ENCODE results near the gene CHST1.
A peak's percentile ranks its signal among the peaks of the same experiment; 100 is the strongest.

Gene CHST1, protein sequence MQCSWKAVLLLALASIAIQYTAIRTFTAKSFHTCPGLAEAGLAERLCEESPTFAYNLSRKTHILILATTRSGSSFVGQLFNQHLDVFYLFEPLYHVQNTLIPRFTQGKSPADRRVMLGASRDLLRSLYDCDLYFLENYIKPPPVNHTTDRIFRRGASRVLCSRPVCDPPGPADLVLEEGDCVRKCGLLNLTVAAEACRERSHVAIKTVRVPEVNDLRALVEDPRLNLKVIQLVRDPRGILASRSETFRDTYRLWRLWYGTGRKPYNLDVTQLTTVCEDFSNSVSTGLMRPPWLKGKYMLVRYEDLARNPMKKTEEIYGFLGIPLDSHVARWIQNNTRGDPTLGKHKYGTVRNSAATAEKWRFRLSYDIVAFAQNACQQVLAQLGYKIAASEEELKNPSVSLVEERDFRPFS

DNA sequence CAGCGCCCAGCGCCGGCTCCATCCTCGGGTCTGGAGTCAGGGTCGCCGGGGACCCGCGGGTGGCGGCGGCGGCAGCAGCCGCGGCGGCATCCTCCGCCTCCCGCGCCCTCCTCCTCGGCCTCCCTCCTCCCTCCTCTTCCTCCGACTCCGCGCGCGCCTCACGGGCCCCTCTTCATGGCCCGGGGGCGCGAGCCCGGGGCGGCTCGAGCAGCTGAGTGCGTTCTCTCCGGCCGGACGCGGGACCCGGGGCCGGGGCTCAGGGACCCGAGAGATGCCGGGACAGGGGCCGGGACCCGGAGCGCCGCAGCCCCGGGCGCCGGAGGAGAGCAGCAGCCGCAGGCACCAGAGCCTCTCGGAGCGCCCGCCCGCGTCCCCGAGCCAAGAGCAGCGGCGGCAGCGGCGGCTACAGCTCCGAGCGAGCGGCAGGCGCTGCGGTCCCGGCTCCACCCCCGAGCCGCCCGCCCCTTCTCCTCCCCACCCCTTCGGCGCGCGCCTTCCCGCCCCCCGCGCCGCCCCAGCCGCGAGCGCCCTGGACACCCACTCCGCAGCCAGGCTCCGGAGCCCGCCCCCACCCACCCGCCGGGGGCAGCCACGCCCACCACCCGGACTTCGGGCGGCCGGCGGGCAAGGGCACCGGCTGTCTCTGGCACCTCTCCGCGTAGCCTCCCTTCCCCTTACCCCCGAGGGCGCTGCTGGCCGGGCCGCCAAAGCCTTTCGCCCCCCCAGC is at the start of gene CHST1:
Gene CHST1 (minus strand): TSS at position 417 of the 727 bp plus-strand sequence. CDS start 14,699 bp downstream, outside the sequence.
- no peaks in the 10 kb centered on the region for H3K36me3 ChIP-seq (ENCODE audit: control insufficient read depth in 1 of 2, insufficient read depth in 2 of 2, low read length in 2 of 2)

DNA sequence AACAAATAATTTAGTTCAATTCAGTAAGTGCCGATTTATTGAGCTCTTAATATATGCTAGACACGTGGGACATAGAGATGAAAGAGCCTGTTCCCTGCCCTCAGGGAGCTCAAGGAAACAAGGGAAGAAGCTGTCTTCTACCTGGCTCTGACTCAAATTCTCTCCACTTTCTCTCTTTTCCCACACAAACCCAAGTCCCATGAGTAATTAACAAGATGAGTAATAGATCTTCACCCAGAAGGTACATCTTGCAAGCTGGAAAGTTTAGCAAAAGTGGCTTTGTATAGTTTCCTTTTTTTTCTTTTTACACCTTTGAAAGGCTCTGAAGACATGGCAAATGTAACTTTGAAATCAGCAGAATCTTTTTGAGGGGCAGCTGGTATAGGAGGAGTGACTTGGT is 48.2 kb upstream of the CHST1 start:
- H3K36me3 ChIP-seq (ENCODE audit: control insufficient read depth in 1 of 2, insufficient read depth in 2 of 2, low read length in 2 of 2), result no peaks in the 10 kb centered on the region
- H3K27ac ChIP-seq (ENCODE audit: low read depth, low read length), result no peak overlapping the region
- H3K27me3 ChIP-seq (ENCODE audit: control insufficient read depth in 1 of 2, insufficient read depth in 2 of 2, low read length in 2 of 2), result peaks cover 0 to 7% of the 10 kb centered on the region in 2 donors
- H3K4me3 ChIP-seq (ENCODE audit: low read depth in 1 of 2, low read length in 2 of 2), result no peak overlapping the region
- H3K9ac ChIP-seq (ENCODE audit: low read depth in 1 of 2, low read length in 2 of 2), result no peak overlapping the region
- no peaks in the 10 kb centered on the region for H3K9me3 ChIP-seq (ENCODE audit: control insufficient read depth in 1 of 2, low read length in 2 of 2)
- no peaks in the 10 kb centered on the region for H3K4me1 ChIP-seq (ENCODE audit: control insufficient read depth in 1 of 2, insufficient read depth in 2 of 2, low read length in 2 of 2)

More for the DNA sequence above, at the start of gene CHST1:
- Histone ChIP-seq H3K9ac (ENCODE audit: low read depth in 1 of 2, low read length in 2 of 2) (no peak within 1 kb of the TSS), H3K4me1 (ENCODE audit: control insufficient read depth in 1 of 2, insufficient read depth in 2 of 2, low read length in 2 of 2) (peaks cover 0 to 9% of the 10 kb centered on the region in 2 donors), H3K27ac (ENCODE audit: low read depth, low read length) (no peak within 1 kb of the TSS), H3K4me3 (ENCODE audit: low read depth in 1 of 2, low read length in 2 of 2) (peak within 1 kb of the TSS; percentile 35 to 58), H3K9me3 (ENCODE audit: control insufficient read depth in 1 of 2, low read length in 2 of 2) (no peaks in the 10 kb centered on the region), H3K27me3 (ENCODE audit: control insufficient read depth in 1 of 2, insufficient read depth in 2 of 2, low read length in 2 of 2) (peaks cover 49 to 55% of the 10 kb centered on the region in 2 donors)

DNA sequence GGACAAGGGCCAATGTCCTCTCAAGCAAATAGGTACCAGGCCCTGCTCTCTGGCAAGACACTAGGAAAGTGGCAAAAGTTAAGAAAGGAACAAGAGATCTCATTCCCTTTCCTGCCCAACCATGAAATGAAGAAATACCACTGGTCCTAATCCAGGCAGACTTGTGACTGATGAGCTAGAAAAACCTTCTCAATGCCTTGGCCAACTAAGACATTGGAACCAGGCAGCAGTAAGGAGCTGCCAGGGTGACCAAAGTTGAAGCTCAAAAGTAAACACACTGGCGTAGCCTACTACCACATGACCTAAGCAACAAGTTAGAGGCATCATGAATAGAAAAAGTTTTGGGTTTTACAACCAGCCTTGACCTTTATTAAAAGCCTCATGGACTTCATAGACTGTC is 45.1 kb upstream of the CHST1 start:
- peaks cover 4 to 8% of the 10 kb centered on the region in 2 donors for H3K27me3 ChIP-seq (ENCODE audit: control insufficient read depth in 1 of 2, insufficient read depth in 2 of 2, low read length in 2 of 2)
- H3K9me3 ChIP-seq (ENCODE audit: control insufficient read depth in 1 of 2, low read length in 2 of 2), result no peaks in the 10 kb centered on the region
- no peak overlapping the region for H3K27ac ChIP-seq (ENCODE audit: low read depth, low read length)
- H3K4me1 ChIP-seq (ENCODE audit: control insufficient read depth in 1 of 2, insufficient read depth in 2 of 2, low read length in 2 of 2), result no peaks in the 10 kb centered on the region
- no peak overlapping the region for H3K4me3 ChIP-seq (ENCODE audit: low read depth in 1 of 2, low read length in 2 of 2)
- no peak overlapping the region for H3K9ac ChIP-seq (ENCODE audit: low read depth in 1 of 2, low read length in 2 of 2)
- no peaks in the 10 kb centered on the region for H3K36me3 ChIP-seq (ENCODE audit: control insufficient read depth in 1 of 2, insufficient read depth in 2 of 2, low read length in 2 of 2)

DNA sequence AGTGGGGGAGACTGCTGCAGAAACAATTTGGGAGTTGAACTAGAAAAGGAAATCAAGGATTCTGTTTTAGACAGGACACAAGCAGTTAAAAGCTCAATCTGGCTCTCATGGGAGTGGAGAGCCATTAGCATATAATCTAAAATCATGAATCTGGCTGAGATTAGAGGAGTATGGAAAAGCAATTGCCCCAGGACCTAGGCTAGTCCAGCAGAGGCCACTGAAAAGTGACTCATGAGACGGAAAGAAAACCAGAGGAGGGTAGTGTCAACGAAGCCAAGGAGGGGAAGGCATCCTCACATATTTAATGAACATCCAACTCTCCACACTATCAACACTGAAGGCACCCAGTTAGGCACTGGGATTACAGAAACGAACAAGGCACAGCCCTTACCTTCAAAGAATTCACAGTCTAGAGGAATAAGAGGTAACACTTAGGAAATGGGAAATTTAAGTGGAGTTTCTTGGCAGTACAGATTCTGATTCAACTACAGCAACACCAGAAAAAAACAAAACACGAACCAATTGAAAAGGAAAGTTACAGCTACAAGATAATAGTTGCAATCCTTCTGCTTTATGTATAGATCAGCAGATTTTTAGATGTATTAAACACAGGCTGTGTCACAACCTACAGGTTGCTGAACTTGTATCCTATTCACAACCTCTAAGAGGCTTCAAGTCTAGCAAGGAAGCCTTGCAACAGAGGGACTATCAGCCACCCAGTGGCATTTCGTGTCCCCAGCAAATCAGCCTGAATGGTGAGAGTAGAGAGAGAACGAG is 43.7 kb upstream of the CHST1 start:
- H3K9ac ChIP-seq (ENCODE audit: low read depth in 1 of 2, low read length in 2 of 2), result no peak overlapping the region
- no peak overlapping the region for H3K4me3 ChIP-seq (ENCODE audit: low read depth in 1 of 2, low read length in 2 of 2)
- peaks cover 4 to 8% of the 10 kb centered on the region in 2 donors for H3K27me3 ChIP-seq (ENCODE audit: control insufficient read depth in 1 of 2, insufficient read depth in 2 of 2, low read length in 2 of 2)
- no peaks in the 10 kb centered on the region for H3K36me3 ChIP-seq (ENCODE audit: control insufficient read depth in 1 of 2, insufficient read depth in 2 of 2, low read length in 2 of 2)
- no peaks in the 10 kb centered on the region for H3K4me1 ChIP-seq (ENCODE audit: control insufficient read depth in 1 of 2, insufficient read depth in 2 of 2, low read length in 2 of 2)
- no peaks in the 10 kb centered on the region for H3K9me3 ChIP-seq (ENCODE audit: control insufficient read depth in 1 of 2, low read length in 2 of 2)
- H3K27ac ChIP-seq (ENCODE audit: low read depth, low read length), result no peak overlapping the region

DNA sequence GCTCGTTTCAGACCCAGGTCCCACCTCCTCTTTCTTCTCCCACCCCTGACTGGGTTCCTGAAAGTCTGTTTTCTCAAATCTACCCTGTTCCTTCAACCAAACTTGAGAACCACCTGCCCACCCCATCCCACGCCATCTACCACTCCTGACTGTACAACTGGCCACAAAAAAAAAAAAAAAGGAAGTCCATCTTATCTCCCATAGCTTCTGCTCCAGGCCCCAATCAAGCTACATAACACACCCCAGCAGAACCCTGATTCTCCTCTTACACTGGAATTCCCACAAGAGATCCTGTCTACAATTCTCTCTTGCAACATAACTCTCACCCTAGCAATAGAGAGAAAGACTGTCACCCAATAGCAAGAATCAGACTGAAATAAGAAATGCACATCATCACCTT is 39.2 kb upstream of the CHST1 start:
- no peaks in the 10 kb centered on the region for H3K9me3 ChIP-seq (ENCODE audit: control insufficient read depth in 1 of 2, low read length in 2 of 2)
- H3K36me3 ChIP-seq (ENCODE audit: control insufficient read depth in 1 of 2, insufficient read depth in 2 of 2, low read length in 2 of 2), result no peaks in the 10 kb centered on the region
- H3K27ac ChIP-seq (ENCODE audit: low read depth, low read length), result no peak overlapping the region
- H3K9ac ChIP-seq (ENCODE audit: low read depth in 1 of 2, low read length in 2 of 2), result no peak overlapping the region
- no peaks in the 10 kb centered on the region for H3K4me1 ChIP-seq (ENCODE audit: control insufficient read depth in 1 of 2, insufficient read depth in 2 of 2, low read length in 2 of 2)
- H3K4me3 ChIP-seq (ENCODE audit: low read depth in 1 of 2, low read length in 2 of 2), result no peak overlapping the region
- H3K27me3 ChIP-seq (ENCODE audit: control insufficient read depth in 1 of 2, insufficient read depth in 2 of 2, low read length in 2 of 2), result peaks cover 4 to 8% of the 10 kb centered on the region in 2 donors

DNA sequence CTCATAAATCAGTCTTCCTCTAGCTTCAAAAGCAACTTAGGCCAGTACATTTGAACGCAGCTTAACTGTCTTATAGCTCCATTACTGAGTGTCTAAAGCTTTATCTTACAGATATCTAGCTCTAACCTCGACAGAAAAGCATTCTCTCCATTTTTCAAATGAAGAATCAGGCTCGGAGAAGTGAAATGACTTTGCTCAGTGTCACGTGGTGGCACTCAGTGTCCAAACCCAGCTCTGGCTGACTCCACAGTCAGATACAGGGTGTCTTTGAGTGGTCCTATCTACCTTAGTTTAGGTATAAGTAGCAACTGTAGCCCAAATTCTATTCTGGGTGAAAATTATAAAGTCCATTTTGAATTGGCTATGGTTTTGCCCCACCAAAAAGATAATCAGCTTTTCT is 38.7 kb upstream of the CHST1 start:
- H3K4me3 ChIP-seq (ENCODE audit: low read depth in 1 of 2, low read length in 2 of 2), result no peak overlapping the region
- H3K36me3 ChIP-seq (ENCODE audit: control insufficient read depth in 1 of 2, insufficient read depth in 2 of 2, low read length in 2 of 2), result no peaks in the 10 kb centered on the region
- no peaks in the 10 kb centered on the region for H3K9me3 ChIP-seq (ENCODE audit: control insufficient read depth in 1 of 2, low read length in 2 of 2)
- H3K4me1 ChIP-seq (ENCODE audit: control insufficient read depth in 1 of 2, insufficient read depth in 2 of 2, low read length in 2 of 2), result no peaks in the 10 kb centered on the region
- H3K9ac ChIP-seq (ENCODE audit: low read depth in 1 of 2, low read length in 2 of 2), result no peak overlapping the region
- H3K27me3 ChIP-seq (ENCODE audit: control insufficient read depth in 1 of 2, insufficient read depth in 2 of 2, low read length in 2 of 2), result peaks cover 4 to 7% of the 10 kb centered on the region in 2 donors
- H3K27ac ChIP-seq (ENCODE audit: low read depth, low read length), result no peak overlapping the region

DNA sequence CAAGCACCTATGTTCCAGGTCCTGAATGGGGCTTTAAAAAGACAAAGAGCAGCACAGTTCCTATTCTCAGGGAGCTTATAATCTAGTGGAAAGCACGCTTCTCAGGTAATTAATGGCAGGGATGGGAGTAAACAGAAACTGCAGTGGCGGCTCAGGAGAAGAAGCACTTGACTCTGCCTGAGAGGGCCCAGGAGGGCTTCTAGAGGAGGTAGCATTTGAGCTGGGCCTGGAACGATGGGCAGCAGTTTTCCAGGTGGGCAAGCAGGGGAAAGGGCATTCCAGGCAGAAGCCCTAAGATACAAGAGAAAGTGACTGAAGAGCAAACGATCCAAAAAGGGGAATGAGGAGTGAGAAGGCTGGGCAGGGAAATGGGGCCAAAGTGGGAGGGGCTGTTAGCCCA is 37.1 kb upstream of the CHST1 start:
- no peaks in the 10 kb centered on the region for H3K9me3 ChIP-seq (ENCODE audit: control insufficient read depth in 1 of 2, low read length in 2 of 2)
- no peaks in the 10 kb centered on the region for H3K4me1 ChIP-seq (ENCODE audit: control insufficient read depth in 1 of 2, insufficient read depth in 2 of 2, low read length in 2 of 2)
- no peak overlapping the region for H3K27ac ChIP-seq (ENCODE audit: low read depth, low read length)
- H3K27me3 ChIP-seq (ENCODE audit: control insufficient read depth in 1 of 2, insufficient read depth in 2 of 2, low read length in 2 of 2), result peaks cover 0 to 2% of the 10 kb centered on the region in 2 donors
- H3K4me3 ChIP-seq (ENCODE audit: low read depth in 1 of 2, low read length in 2 of 2), result no peak overlapping the region
- H3K9ac ChIP-seq (ENCODE audit: low read depth in 1 of 2, low read length in 2 of 2), result no peak overlapping the region
- no peaks in the 10 kb centered on the region for H3K36me3 ChIP-seq (ENCODE audit: control insufficient read depth in 1 of 2, insufficient read depth in 2 of 2, low read length in 2 of 2)

DNA sequence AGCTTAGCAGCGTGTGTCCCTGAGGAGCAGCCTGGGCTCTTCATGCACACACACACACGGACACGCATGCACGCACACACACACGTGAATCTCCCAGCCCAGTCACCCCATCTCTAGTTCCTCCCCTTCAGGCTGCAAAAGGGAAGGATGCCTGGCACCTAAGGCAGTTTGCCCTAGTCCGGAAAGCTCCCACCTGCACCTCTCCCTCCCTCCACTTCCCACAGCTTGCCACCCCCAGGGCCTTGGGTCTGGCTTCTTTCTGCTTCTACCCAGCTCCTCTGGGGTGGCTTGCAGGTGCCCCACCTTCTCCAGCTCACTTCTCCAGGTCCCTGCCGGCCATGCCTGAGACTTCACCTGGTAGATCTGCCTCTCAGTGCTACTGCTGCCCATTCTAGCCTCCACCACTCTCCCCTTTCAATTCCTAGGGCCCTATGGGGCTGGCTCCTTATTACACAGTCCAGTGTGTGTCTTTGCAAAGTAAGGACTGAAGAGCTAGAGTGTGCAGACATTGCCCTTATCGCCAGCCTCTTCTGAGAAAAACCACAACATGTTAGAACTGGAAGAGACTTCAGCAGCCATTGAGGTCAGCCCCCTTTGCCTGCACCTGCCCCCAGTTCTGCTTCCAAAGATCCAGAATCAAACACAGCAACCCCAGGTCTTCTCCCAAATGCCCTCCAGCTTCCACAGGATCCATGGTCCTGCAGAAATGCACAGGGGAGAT is 33.5 kb upstream of the CHST1 start:
- Histone ChIP-seq H3K36me3 (ENCODE audit: control insufficient read depth in 1 of 2, insufficient read depth in 2 of 2, low read length in 2 of 2) (no peaks in the 10 kb centered on the region), H3K27ac (ENCODE audit: low read depth, low read length) (no peak overlapping the region), H3K27me3 (ENCODE audit: control insufficient read depth in 1 of 2, insufficient read depth in 2 of 2, low read length in 2 of 2) (no peaks in the 10 kb centered on the region), H3K4me1 (ENCODE audit: control insufficient read depth in 1 of 2, insufficient read depth in 2 of 2, low read length in 2 of 2) (no peaks in the 10 kb centered on the region), H3K4me3 (ENCODE audit: low read depth in 1 of 2, low read length in 2 of 2) (no peak overlapping the region), H3K9ac (ENCODE audit: low read depth in 1 of 2, low read length in 2 of 2) (no peak overlapping the region), H3K9me3 (ENCODE audit: control insufficient read depth in 1 of 2, low read length in 2 of 2) (no peaks in the 10 kb centered on the region)

DNA sequence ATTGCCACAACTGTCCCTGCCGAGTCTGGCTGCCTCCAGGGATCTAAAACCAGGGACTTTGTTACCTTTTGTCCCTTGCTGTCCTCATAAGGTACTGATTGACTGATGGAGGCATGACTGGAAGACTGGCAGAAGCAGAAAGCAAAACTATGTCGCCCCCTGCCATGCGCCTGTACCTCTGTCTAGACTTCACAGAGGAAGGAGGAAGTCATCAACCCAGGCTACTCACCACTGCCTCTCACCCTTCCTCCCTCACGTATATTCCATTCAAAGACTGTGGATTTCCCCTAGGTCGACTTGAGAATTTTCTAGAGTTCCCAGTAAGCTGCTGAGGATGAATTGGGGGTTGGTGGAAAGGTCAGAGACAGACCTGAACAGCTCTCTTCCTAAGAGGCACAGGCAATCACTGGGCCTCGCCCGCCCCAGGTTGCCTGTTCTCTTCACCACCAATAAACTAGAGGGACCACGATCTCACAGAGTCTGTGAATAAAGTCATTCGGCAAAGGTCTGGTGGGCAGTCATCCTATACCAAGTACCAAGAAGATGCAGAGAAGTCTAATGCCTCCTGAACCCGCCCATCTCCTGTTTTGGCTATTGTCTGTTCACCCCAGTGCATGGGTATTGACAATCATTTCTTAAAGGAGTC is 27.5 kb upstream of the CHST1 start:
- H3K4me3 ChIP-seq (ENCODE audit: low read depth in 1 of 2, low read length in 2 of 2), result no peak overlapping the region
- no peaks in the 10 kb centered on the region for H3K9me3 ChIP-seq (ENCODE audit: control insufficient read depth in 1 of 2, low read length in 2 of 2)
- H3K36me3 ChIP-seq (ENCODE audit: control insufficient read depth in 1 of 2, insufficient read depth in 2 of 2, low read length in 2 of 2), result no peaks in the 10 kb centered on the region
- no peak overlapping the region for H3K27ac ChIP-seq (ENCODE audit: low read depth, low read length)
- no peak overlapping the region for H3K9ac ChIP-seq (ENCODE audit: low read depth in 1 of 2, low read length in 2 of 2)
- H3K27me3 ChIP-seq (ENCODE audit: control insufficient read depth in 1 of 2, insufficient read depth in 2 of 2, low read length in 2 of 2), result peaks cover 0 to 7% of the 10 kb centered on the region in 2 donors
- no peaks in the 10 kb centered on the region for H3K4me1 ChIP-seq (ENCODE audit: control insufficient read depth in 1 of 2, insufficient read depth in 2 of 2, low read length in 2 of 2)
